Fibroblast of peridontal ligament (primary cell): ENCODE results near the gene PNPLA6.

Source experiments
- DNase-seq: peaks from one replicate; pipeline ENCODE4 v3.0.0-alpha.2; 2010; ENCODE audit errors: extremely low read depth

The PNPLA6 gene

DNA sequence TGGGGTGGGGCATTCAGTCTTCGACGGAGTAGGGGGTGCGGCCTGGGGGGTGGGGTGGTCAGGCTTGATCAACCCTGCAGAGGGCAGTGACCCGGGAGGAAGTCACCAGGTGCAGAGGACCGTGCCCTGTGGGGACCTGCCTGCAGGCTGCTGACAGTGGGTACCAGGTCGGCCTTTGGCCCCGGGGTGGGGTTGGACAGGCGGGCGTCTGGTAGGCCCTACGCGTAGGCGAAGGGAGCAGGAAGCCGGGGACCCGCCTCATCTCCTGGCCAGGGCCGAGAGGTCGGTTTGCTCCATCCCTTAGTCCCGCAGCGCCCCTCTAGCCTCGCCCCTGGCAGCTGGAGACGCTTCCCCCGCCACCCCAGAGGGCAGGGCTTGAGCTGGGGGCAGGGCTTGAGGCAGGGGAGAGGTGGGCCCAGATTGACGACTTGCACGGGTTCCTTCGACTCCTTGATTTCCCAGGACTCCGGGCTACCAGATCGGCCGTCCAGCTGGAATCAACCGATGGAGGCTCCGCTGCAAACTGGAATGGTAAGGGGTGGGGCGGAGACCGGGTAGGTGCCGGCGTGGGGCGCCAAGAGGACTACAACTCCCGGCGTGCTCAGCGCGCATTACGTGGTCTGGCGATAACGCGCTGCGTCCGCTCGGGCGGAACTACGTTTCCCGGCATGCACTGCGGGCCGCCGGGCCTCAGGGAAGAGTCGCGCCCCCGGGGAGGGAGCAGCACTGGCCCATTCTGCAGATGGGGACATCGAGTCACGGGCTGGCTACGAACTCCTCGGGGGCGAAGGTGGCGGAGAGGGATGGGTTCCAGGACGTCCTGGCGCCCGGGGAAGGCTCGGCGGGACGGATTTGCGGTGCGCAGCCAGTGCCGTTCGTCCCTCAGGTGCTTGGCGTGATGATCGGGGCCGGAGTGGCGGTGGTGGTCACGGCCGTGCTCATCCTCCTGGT, at the start of gene PNPLA6:
Gene PNPLA6, plus strand, starts transcription at position 671 of the 951 bp plus-strand sequence. Its CDS starts 72 bp downstream, at position 743.
- peak; percentile 90 for DNase-seq

DNA sequence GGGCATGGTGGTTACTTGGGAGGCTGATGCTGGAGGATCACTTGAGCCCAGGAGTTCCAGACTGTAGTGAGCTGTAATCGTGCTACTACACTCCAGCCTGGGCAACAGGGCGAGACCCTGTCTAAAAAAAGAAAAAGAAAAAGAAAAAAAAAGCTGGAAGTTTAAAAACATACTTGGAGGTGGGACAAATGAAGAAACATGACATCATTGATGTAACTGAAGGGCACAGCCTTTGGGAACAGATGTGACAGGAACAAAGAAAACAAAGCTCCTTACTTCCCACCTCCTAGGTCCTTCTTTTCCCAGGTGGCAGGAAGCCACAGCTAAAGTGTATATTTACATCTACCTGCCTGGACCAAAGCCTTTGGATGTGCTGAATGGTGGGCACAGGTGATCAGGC, 48.6 kb upstream of the PNPLA6 start:
- no peak for DNase-seq

DNA sequence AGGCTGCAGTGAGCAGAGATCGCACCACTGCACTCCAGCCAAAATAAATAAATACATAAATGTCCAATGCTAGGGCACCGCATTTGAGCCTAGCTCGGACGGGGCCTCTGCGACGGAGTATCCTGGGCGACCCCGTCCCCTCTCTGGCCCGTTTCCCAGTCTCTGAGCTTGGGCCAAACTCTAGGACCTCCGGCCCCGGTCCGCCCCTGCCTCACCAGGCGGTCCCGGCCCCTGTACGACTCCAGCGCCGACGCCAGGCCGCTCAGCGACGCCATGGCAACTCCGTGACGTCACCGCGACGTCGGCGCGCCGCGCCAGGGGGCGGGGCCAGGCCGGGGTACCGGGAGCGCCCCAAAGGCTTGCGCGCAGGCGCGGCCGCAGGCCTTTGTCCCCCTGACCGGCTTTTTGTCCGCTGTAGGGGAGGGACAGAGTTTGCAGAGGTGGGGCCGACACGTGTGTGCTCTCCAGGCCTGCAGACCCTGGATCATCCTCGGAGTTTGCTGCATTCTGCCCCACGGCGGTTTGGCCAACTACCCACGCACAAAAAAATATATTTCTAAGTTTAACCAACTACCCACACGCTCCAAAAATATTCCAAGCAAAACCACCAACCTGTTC, 46.7 kb upstream of the PNPLA6 start, which contains the start of gene PEX11G:
Gene PEX11G, minus strand, starts transcription at position 300 of the 618 bp plus-strand sequence. Its CDS starts 25 bp downstream, at position 275.
- DNase-seq = peak; percentile 82

DNA sequence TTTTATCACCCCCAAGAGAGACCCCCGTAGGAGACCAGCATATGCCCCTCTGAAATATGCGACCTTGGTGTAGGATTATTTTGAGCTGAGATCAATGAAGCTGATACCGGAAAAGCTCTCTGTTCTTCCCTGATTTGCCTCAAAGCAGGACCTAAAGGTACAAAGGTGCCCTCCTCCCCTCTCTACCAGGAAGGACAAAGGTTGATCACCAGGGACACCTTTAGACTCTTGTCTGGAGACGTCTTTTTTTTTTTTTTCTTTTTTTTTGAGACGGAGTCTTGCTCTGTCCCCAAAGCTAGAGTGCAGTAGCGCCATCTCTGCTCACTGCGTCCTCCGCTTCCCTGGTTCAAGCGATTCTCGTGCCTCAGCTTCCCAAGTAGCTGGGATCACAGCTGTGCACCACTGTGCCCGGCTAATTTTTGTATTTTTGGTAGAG, 45.9 kb upstream of the PNPLA6 start:
- no peak for DNase-seq

DNA sequence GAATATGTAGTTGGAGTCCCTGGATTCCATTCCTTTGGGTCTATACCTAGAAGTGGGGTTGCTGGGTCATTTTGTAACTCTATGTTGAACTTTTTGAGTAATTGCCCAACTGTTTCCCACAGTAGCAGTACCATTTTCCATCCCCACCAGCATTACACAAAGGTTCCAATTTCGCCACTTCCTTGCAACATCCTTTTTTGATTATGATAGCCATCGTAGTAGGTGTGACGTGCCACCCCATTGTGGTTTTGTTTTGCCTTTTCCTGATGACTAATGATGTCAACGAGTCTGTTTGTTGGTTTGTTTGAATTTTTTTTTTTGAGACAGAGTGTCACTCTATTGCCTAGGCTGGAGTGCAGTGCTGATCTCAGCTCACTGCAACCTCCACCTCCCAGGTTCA, 43.4 kb upstream of the PNPLA6 start:
- peak; percentile 27 for DNase-seq

DNA sequence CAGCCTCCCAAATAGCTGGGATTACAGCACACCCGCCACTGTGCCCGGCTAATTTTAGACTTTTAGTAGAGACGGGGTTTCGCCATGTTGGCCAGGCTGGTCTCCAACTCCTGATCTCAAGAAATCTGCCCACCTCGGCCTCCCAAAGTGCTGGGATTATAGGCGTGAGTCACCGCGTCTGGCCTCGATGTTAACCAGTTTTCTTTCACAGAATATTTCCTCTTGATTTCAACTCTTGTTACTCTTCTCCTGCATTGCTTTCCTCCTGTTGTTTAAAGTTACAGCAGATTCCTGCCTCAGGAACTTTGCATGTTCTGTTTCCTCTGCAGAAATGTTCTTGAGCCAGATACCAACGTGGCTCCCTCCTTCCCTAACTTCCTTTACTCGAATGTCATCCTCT, 43.0 kb upstream of the PNPLA6 start:
- no peak for DNase-seq

DNA sequence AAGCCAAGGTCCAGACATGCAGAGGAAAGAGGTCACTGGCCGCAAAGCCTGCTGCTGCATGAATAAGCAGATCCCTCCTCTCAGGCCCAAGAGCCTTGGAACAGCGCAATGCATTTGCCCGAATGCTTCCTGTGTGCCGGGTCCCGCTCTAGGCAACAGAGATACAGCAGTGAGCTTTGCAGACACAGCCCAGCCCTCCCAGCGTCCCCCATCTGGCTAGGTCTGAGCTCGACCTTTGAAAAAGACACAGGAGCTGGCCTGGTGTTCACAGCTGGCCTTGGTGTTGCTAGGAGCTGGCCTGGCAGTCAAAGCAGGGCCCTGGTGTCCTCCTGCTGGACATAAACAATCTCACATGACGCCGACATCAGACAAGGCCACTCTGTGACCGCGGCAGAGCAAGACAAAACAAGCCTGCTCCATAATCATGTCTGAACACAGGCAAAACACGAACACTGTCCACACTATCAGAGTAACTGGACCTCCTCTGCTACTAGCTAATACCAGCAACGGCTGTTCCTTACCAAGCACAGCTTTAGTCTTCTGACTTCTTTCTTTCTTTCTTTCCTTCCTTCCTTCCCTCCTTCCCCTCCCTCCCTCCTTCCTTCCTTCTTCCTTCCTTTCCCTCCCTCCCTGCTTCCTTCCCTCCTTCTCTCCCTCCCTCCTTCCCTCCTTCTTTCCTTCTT, 41.0 kb upstream of the PNPLA6 start:
- DNase-seq = no peak

DNA sequence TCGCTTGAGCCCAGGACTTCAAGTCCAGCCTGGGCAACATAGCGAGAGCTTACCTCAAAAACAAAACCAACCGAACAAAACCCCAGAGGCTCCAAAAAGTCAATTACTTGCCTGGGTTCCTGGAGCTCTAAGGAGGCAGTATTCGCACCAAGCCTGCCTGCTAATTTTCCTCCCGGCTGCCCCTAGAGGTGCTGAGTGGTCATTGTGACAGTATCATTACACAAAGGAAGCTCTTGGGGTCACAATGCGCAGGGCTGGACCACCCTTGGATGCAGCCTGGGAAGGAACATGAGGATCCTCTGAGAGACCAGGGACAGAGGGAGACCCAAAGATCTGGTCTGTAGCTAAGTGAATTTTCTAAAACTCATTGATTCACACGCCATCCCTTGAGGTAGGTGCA, 38.2 kb upstream of the PNPLA6 start:
- no peak for DNase-seq

DNA sequence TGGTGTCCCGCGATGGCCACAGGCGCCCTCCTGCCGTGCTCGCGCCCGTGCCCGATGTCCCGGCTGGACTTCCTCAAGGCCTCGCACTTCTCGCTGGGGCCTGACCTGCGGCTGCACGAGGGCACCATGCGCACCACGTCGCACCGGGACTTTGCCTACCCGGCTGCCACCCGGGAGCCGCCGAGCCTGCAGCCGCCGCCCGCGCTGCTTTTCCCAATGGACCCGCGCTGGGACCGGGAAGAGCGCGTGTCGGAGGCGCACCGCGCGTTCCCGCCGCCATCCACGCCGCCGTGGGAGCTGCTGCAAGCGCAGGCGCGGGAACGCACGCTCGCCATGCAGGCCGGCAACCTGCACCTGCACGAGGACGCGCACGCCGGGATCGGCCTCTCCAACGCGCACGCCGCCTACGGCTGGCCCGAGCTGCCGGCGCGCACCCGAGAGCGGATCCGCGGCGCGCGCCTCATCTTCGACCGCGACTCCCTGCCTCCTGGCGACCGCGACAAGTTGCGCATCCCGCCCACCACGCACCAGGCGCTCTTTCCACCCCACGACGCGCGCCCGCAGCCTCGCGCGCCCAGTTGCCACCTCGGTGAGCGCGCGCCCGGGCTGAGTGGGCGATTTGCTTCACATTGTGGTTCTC, 34.6 kb upstream of the PNPLA6 start:
- DNase-seq = no peak

DNA sequence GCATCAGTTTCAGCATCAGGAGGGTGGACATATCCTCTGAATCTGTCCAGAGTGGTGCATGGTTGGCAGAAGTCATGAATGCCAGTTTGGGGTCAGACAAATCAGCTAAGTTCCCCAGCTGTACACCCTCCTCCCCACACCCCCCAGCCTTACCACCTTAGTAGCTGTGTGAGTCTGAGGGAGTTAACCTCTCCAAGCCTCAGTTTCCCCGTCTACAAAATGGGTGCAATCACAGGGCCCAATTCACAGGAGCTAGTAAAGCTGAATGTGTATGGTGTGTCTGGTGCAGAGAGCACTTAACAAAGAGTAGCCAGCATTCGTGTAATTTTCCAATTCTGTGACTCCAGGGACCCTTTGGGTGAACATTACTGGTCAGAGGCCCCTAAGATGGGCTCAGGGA, 33.0 kb upstream of the PNPLA6 start:
- no peak for DNase-seq

DNA sequence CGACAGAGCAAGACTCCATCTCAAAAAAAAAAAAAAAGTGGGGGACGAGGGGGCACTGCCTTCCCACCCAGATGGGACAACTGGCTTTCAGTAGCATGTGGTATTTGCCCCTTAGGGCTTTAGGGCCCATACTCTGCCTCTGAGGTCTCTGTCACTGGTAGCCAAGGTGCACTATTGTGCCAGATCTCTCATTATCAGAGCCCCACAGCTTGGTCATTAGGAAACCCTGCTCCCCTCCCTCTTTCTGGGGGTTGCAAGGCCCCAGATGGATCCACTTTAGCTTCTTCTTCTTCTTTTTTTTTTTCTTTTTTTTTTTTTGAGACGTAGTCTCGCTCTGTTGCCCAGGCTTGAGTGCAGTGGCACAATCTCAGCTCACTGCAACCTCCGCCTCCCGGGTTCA, 30.8 kb upstream of the PNPLA6 start:
- DNase-seq = no peak

DNA sequence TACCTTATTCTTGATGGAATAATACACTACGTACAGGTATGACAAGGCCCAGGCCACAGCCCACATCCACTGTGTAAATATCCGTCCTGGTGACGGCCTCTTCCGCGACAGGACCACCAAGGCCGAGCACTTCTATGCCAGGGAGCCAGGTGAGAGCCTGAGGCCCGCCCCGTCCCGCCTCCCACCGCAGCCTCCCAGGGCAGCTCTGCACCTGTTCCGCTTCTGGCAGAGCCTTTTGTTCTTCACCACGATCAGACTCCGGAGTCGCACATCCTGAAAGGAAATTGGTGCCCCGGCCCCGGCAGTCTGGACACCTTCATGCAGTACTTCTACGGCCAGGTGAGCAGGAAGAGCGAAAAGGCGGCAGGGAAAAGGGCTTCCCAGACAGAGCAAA, 30.2 kb upstream of the PNPLA6 start:
- DNase-seq = no peak

DNA sequence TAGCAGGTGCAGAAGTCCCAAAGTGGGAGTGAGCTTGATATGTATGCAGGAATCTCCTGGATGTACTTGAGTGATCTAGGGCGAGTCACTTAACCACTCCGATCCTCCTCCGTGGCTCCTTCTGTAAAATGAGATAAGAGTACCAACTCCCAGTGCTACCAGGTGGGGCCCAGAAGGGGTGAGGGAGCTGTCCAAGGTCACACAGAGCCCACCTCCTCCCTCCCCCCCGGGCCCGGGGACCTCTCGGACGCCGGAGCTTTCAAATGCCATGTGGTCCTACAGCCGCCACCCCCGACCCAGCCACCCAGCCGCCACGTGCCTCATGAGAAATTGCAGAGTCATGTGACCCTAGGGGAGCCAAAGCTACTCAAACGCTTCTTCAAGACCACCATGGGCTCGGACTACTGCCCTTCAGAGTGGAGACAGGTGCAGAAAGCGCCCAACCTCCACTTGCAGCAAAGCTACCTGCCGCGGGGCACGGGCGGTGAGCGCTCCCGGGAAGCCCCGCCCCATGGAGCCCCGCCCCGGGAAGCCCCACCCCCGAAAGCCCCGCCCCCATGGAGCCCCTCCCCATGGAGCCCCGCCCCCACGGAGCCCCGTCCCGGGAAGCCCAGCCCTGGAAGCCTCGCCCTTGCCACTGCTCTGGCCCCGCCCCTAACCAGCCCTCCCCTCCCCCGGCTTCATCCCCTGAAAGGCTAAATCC, 29.7 kb upstream of the PNPLA6 start:
- DNase-seq = no peak

DNA sequence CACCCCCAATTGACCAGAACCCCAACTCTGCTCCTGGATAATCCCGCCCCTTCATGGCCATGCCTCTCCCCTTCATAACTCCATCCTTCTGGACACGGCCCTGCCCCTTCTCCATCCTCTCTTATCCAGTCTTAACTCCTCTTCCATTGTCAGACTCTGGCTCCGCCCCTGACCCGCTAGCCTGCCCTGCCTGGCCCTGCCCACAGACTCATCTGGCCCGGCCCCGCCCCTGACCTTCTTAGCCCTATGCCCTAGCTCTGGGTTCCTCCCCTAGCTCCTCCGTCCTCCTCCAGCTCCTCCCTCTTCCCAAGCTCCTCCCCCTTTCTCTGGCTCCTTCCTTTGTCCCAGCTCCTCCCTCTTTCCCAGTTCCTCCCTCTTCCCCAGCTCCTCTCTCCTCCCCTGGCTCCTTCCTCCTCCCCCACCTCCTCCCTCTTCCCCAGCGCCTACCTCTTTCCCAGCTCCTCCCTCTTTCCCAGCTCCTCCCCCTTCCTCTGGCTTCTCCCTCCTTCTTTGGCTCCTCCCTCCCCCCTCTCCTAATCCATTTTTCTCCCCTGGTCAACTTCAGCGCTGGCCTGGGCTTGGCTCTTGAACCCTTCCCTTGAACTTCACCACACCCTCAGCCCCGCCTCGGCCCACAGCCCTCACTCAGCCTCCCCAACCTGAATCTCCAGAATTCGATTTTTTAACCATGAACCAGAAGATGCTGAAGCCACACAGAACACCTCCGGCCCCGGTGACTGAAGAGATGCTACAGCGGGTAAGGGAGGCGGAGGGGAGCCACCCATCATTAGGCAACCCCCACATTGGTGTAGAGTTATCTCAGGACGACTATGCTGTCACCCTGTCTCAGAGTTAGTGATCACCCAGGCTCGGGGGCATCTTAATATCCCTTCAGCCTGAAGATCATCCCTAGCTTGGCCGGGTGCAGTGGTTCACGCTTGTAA, 28.9 kb upstream of the PNPLA6 start:
- peak; percentile 55 for DNase-seq

DNA sequence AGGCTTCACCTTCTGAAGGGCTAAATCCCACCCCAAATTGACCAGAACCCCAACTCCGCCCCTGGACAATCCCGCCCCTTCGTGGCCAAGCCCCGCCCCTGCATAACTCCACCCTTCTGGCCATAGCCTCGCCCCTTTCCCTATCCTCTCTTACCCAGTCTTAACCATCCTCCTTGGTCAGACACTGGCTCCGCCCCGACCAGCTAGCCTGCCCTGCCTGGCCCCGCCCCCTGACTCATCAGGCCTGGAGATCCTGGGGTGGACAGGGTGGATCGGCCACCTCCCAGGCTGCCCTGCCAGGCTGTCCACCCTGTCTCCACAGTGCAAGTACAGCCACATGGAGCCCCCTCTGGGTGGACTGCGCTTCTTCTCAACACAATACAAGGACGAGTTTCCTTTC, 27.6 kb upstream of the PNPLA6 start:
- peak; percentile 58 for DNase-seq

DNA sequence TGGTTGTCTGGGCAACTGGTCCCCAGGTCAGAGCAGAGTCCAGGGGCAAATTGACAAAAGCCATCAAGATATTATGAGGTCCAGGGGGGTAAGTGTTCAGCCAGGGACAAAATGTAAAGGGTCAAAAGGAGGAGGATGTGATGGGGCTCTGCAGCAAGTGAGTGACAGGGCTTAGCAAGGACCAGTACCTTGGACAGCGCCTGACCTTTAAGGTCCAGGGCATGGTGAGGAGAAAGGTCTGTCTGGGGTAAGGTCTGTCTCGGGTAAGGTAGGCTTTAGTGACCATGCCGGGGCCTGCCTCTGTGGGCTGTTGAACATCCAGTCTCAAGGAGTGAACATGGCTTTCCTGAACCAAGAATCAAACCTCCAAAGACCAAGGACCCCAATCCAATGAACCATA, 25.9 kb upstream of the PNPLA6 start:
- no peak for DNase-seq

DNA sequence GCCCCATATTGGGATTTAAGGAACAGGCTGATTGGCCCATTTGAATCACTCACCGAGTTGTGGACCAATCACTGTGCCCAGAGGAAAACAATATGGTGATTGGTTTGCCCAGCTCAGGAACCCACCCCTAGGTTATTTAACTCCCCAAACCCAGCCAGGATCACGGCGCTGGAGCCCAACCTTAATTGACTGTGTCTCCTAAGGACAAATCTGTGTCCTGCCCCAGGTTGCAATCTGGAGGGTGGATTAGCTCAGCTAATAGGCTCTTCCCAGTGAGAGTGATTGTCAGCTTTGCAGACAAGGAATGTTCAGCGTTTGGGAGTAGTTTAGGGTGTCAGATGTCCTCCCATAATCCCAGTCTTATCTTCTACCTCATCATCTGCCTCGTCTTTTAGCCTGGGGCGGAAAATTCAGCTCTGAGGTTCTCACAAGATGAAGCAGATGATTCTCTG, 23.1 kb upstream of the PNPLA6 start:
- no peak for DNase-seq

DNA sequence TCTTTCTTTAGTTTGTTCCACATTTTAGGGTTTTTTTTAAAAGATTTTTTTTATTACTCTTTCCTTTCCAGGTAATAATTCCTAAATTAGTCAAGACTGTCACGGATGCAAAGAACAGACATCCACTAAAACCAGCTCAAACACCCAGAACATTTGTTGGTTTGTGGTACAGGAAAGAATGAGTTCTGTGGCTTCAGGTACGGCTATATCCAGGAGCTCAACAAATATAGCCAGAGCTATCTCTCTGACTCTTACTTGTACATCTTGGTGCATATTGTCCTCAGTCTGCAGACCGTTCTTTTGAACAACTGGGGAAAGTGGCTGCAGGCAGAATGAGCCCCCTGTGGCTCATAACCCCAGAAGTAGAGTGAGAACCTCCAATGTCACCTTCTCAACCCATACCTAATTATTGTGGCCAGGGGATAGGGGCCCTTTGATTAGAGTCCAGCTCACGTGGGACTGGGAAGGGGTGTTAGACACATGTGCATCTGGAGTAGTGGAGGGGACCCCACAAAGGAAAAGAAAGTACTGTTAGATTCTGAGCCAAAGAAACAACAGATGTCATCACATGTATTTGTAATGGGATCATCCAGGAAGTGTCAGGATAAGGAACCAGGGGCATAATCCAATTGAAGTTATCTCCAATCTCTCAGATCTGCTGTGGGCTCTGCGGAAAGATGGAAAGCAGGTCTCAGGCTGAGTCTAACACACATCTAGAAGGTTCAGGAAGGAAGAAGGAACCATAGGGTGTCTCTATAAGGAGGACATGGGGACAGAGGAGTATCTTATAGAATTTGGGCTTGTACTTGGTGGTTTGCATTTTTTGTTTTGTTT, 21.5 kb upstream of the PNPLA6 start:
- DNase-seq = no peak

DNA sequence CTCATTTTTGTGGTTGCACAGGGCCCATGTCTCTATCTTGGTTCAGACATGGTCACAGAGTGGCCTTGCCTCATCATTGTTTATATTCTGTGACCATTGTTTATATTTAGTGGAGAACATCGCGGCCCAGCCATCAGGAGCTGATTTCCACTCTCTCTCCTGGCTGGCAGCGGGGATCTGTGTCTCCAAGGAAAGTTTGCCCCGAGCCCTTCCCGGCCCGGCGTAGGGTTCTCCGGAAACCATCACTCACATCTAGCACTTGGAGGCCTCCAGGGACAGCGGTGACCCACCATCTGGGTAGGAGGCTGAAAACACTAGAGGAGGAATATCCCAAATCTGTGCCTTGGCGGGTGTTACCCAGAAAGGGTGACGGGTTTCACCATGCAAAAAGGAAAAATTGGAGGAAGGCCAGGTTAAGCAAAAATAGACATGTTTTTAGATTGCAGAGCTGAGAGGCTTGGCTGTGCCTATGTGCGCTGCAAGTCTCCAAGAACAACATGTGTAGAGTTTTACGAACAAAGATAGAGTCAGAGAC, 20.3 kb upstream of the PNPLA6 start:
- DNase-seq = peak; percentile 52
